ENCODE data around the gene FRMD4A.

Gene FRMD4A

DNA sequence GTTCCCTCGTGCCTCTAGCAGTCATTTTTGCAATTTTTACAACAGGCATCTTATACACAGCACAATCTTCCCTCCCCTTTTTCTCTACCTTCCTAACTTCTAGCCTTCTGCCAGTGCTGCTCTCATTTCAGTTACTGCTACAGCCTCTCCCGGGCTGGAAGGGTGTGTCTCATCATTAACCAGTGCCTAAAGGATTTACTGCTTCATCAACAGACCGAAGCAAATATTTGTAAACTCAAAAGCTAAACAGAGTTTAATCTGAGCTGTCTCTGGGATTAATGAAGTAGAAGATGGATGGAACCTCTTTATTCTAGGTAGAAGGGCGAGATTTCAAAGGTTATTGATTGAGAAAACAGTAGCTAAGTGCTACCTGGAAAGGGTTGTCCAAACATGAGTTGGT, 649.6 kb downstream of the FRMD4A start:
- no peak for TF ChIP-seq POLR2A (IDR thresholded peaks at IDR 0.05; ENCODE audit: low read depth, low read length)
- no peak for TF ChIP-seq PAX5 (IDR thresholded peaks at IDR 0.05; ENCODE audit: insufficient read depth, low read length, severe bottlenecking)
- no peak for TF ChIP-seq TAF1 (IDR thresholded peaks at IDR 0.05; ENCODE audit: low read depth, low read length)
- no peak for TF ChIP-seq POU2F2 (IDR thresholded peaks at IDR 0.05; ENCODE audit: low read depth, low read length)
- no peak for TF ChIP-seq SPI1 (IDR thresholded peaks at IDR 0.05; ENCODE audit: low read depth, low read length)
- TF ChIP-seq POLR2AphosphoS5 (IDR thresholded peaks at IDR 0.05; ENCODE audit: low read depth, low read length), result no peak
- FAIRE-seq, result no peak
- no peak for DNase-seq (ENCODE audit: insufficient read length, low spot score)

DNA sequence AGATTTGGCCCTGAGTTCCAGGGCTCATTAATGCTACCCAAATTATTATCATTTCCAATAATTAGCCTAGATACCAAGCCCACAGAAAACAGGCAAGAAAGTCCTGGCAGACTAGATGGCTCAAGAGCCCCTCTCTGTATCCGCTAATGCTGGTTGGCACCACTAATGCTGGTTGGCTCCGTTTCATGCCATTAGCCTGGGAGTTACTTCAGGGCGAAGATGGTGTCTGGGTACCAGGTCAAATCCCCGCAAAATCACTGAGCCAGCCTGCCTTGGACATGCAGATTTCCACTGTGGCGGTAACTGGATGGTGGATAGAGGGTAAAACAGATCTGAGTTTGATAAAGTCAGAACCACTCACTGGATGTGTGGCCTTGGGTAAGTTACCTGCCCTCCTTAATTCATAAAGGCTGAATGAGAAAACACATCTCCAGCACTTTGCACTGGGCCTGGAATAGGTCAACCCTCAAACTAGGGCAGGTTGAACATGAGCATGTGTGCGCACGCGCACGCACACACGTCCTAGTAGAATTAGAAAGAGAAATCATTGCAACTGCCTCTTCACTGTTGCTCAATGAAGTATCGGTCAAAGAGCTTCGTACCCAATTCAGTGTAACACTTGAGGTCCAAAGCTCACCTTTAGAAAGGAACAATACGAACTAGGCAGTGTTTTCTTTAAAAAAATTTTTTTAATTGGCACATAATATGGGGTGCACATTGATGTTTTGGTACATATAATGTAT, 652.5 kb downstream of the FRMD4A start:
- TF ChIP-seq SPI1 (IDR thresholded peaks at IDR 0.05; ENCODE audit: low read depth, low read length) (no peak), POLR2AphosphoS5 (IDR thresholded peaks at IDR 0.05; ENCODE audit: low read depth, low read length) (no peak), PAX5 (IDR thresholded peaks at IDR 0.05; ENCODE audit: insufficient read depth, low read length, severe bottlenecking) (no peak), POU2F2 (IDR thresholded peaks at IDR 0.05; ENCODE audit: low read depth, low read length) (no peak), TAF1 (IDR thresholded peaks at IDR 0.05; ENCODE audit: low read depth, low read length) (no peak), POLR2A (IDR thresholded peaks at IDR 0.05; ENCODE audit: low read depth, low read length) (no peak)
- DNase-seq (ENCODE audit: insufficient read length, low spot score) (no peak), FAIRE-seq (no peak)

DNA sequence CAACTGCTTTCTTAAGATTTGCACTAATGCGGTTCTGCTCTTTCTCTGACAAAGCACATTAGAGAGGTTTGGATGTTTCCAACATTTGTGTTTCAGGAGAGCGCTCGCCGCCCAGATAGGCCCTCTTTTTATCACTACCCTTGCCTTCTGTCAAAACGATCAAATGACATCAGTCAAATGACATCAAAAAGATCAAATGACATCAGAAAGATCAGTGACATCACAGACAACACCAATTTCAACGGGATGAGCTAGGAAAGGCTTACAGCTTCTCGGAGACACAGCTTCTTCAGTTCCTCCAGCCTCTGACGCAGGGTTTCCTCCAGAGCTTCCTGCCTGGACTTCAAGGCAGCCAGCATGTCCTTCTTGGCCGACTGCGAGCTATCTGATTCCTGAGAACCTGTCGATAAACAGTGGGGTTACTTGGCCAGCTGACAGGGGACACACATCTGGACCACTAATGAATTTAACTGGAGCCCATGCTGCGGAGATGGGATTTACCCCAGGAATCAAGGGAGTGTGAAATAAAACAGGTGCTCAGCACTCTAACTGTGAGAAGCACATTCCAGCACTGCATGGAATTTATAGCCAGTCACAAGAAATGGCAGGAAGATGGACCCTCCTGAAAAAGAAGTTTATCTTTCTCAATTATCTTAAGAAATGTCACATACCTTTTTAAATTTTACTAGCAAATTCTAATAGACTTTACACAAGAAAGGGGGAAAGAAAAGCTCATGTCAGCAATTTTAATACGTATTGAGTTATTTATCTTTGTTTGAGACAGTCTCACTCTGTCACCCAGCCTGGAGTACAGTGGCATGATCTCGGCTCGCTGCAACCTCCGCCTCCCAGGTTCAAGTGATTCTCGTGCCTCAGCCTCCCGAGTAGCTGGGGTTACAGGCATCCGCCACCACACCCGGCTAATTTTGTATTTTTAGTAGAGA, 655.8 kb downstream of the FRMD4A start:
- TF ChIP-seq POLR2AphosphoS5 (IDR thresholded peaks at IDR 0.05; ENCODE audit: low read depth, low read length), result no peak
- TF ChIP-seq PAX5 (IDR thresholded peaks at IDR 0.05; ENCODE audit: insufficient read depth, low read length, severe bottlenecking), result no peak
- TF ChIP-seq POU2F2 (IDR thresholded peaks at IDR 0.05; ENCODE audit: low read depth, low read length), result no peak
- TF ChIP-seq TAF1 (IDR thresholded peaks at IDR 0.05; ENCODE audit: low read depth, low read length), result no peak
- no peak for TF ChIP-seq SPI1 (IDR thresholded peaks at IDR 0.05; ENCODE audit: low read depth, low read length)
- TF ChIP-seq POLR2A (IDR thresholded peaks at IDR 0.05; ENCODE audit: low read depth, low read length), result no peak
- no peak for DNase-seq (ENCODE audit: insufficient read length, low spot score)
- no peak for FAIRE-seq

DNA sequence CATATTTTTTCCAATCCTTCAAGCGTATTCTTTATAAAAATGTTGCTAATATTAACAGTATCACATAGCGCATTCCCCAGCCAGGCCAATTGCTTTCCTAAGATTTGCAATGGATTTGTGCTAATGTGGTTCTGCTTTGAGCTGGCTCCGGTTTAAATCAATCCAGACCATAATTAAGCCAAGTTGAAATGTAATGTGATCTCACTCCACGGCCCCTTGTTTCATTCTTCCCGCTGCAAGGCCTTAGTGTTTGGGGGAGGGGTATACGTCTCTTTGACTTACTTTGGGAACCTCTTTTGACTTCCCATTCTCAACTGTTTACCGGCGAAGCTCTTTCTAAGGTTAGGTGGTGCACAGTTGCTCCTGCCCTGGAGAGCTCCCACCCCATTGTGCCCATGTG, 657.6 kb downstream of the FRMD4A start:
- DNase-seq (ENCODE audit: insufficient read length, low spot score) (no peak), FAIRE-seq (no peak)
- TF ChIP-seq POLR2A (IDR thresholded peaks at IDR 0.05; ENCODE audit: low read depth, low read length) (no peak), POU2F2 (IDR thresholded peaks at IDR 0.05; ENCODE audit: low read depth, low read length) (no peak), SPI1 (IDR thresholded peaks at IDR 0.05; ENCODE audit: low read depth, low read length) (no peak), PAX5 (IDR thresholded peaks at IDR 0.05; ENCODE audit: insufficient read depth, low read length, severe bottlenecking) (no peak), POLR2AphosphoS5 (IDR thresholded peaks at IDR 0.05; ENCODE audit: low read depth, low read length) (no peak), TAF1 (IDR thresholded peaks at IDR 0.05; ENCODE audit: low read depth, low read length) (no peak)

DNA sequence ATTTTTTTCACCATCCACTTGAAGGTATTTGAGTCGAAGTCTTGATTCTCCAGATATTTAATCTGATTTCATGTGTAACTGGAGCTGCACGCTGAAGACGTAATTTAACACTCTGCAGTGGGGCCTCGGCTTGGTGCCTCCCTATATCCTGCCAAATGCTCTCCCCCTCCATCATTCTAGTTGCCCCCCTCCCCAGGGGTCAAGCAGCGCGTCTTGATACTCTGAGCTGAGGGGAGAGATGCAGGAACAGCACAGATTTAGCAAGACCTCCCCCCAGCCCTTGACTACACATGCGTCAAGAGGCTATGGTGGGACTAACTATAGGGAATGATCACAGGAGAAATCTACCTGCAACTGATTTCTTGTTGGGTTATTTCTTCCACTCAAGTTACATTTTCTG, 658.2 kb downstream of the FRMD4A start:
- FAIRE-seq (no peak), DNase-seq (ENCODE audit: insufficient read length, low spot score) (no peak)
- TF ChIP-seq PAX5 (IDR thresholded peaks at IDR 0.05; ENCODE audit: insufficient read depth, low read length, severe bottlenecking), result no peak
- no peak for TF ChIP-seq POU2F2 (IDR thresholded peaks at IDR 0.05; ENCODE audit: low read depth, low read length)
- no peak for TF ChIP-seq POLR2AphosphoS5 (IDR thresholded peaks at IDR 0.05; ENCODE audit: low read depth, low read length)
- TF ChIP-seq TAF1 (IDR thresholded peaks at IDR 0.05; ENCODE audit: low read depth, low read length), result no peak
- TF ChIP-seq POLR2A (IDR thresholded peaks at IDR 0.05; ENCODE audit: low read depth, low read length), result no peak
- TF ChIP-seq SPI1 (IDR thresholded peaks at IDR 0.05; ENCODE audit: low read depth, low read length), result no peak

DNA sequence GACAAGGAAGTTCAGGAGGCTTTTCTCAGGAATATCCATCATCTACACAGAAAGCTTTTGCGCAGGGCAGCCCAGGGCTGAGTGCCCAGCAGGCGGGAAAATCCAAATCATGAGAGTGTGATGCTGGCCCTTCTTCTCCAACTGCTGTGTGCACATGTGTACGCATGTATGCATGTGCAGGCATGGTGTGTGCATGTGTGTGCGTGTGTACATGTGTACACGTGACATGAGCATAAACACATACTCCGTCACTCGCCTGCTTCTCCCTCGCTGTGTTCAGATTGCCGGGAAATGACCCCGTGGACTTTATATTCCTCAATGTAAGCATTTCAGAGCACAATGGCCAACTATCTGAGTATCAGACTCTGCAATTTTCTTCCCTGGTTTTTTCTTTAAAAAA, 658.8 kb downstream of the FRMD4A start:
- FAIRE-seq (peak; percentile 13), DNase-seq (ENCODE audit: insufficient read length, low spot score) (no peak)
- TF ChIP-seq POLR2AphosphoS5 (IDR thresholded peaks at IDR 0.05; ENCODE audit: low read depth, low read length) (no peak), SPI1 (IDR thresholded peaks at IDR 0.05; ENCODE audit: low read depth, low read length) (no peak), POU2F2 (IDR thresholded peaks at IDR 0.05; ENCODE audit: low read depth, low read length) (no peak), TAF1 (IDR thresholded peaks at IDR 0.05; ENCODE audit: low read depth, low read length) (no peak), PAX5 (IDR thresholded peaks at IDR 0.05; ENCODE audit: insufficient read depth, low read length, severe bottlenecking) (no peak), POLR2A (IDR thresholded peaks at IDR 0.05; ENCODE audit: low read depth, low read length) (no peak)

DNA sequence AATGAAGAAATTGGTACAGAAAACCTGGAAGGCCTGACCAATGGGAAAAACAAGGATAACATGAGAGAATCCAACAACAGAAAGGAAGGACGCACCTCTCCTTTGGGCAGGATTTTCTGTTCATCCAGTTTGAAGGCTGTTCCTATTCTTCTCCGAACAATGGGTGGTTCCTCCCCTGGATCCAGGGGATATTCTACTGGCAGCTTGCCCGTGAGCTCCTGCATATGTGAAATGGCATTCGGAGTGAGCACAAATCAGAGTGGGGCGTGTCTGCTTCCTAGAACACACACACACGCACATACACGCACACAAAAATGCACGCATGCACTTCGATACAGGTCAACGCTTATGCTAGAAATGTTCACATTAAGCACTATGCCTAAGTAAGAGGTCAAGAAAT, 660.4 kb downstream of the FRMD4A start:
- FAIRE-seq, result no peak
- no peak for TF ChIP-seq POLR2A (IDR thresholded peaks at IDR 0.05; ENCODE audit: low read depth, low read length)
- no peak for TF ChIP-seq POLR2AphosphoS5 (IDR thresholded peaks at IDR 0.05; ENCODE audit: low read depth, low read length)
- TF ChIP-seq PAX5 (IDR thresholded peaks at IDR 0.05; ENCODE audit: insufficient read depth, low read length, severe bottlenecking), result no peak
- TF ChIP-seq POU2F2 (IDR thresholded peaks at IDR 0.05; ENCODE audit: low read depth, low read length), result no peak
- no peak for TF ChIP-seq SPI1 (IDR thresholded peaks at IDR 0.05; ENCODE audit: low read depth, low read length)
- TF ChIP-seq TAF1 (IDR thresholded peaks at IDR 0.05; ENCODE audit: low read depth, low read length), result no peak
- DNase-seq (ENCODE audit: insufficient read length, low spot score), result no peak

DNA sequence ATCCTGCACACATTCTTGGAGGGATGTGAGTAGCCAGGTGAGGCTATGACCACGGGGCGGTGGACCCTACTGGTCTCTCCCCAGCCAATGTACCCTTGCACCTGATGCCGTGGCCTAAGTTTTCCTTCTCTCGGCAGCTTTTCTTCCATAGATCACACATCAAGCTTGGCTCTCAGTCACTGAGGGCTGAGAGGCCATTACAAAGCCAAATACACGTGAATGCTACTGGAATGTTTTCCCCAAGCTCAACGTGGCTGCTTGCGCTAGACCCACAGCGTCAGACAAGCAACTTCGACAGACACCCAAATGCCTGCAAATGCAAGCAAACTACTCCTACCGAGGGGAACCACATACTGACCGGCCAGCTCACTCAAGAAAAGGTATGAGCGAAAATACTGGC, 660.8 kb downstream of the FRMD4A start:
- no peak for FAIRE-seq
- no peak for DNase-seq (ENCODE audit: insufficient read length, low spot score)
- TF ChIP-seq PAX5 (IDR thresholded peaks at IDR 0.05; ENCODE audit: insufficient read depth, low read length, severe bottlenecking), result no peak
- no peak for TF ChIP-seq POLR2A (IDR thresholded peaks at IDR 0.05; ENCODE audit: low read depth, low read length)
- TF ChIP-seq POLR2AphosphoS5 (IDR thresholded peaks at IDR 0.05; ENCODE audit: low read depth, low read length), result no peak
- no peak for TF ChIP-seq TAF1 (IDR thresholded peaks at IDR 0.05; ENCODE audit: low read depth, low read length)
- no peak for TF ChIP-seq POU2F2 (IDR thresholded peaks at IDR 0.05; ENCODE audit: low read depth, low read length)
- no peak for TF ChIP-seq SPI1 (IDR thresholded peaks at IDR 0.05; ENCODE audit: low read depth, low read length)
